ENCODE measurements around the gene TOR4A.

Gene TOR4A

GRCh38 chr9:137319011-137319738, 41.6 kb downstream of the TOR4A start:
- no peak for TF ChIP-seq FOXP2 (optimal IDR thresholded peaks at IDR 0.05; ENCODE audit: borderline replicate concordance, extremely low read depth, extremely low read length, insufficient read depth)
- TF ChIP-seq POLR2AphosphoS5 (IDR thresholded peaks at IDR 0.05; ENCODE audit: low read depth, low read length): no peak
- no peak for TF ChIP-seq SIN3A (IDR thresholded peaks at IDR 0.05; ENCODE audit: borderline replicate concordance, insufficient read depth, low read length)
- no peak for TF ChIP-seq TAF1 (IDR thresholded peaks at IDR 0.05; ENCODE audit: borderline replicate concordance, insufficient read depth, low read length)
- no peak for TF ChIP-seq REST (IDR thresholded peaks at IDR 0.05; ENCODE audit: insufficient read depth in 1 of 2, low read depth in 2 of 2, low read length in 2 of 2)

- TF ChIP-seq FOXP2 (optimal IDR thresholded peaks at IDR 0.05; ENCODE audit: borderline replicate concordance, extremely low read depth, extremely low read length, insufficient read depth): no peak
- no peak for TF ChIP-seq TAF1 (IDR thresholded peaks at IDR 0.05; ENCODE audit: borderline replicate concordance, insufficient read depth, low read length)
- no peak for TF ChIP-seq POLR2AphosphoS5 (IDR thresholded peaks at IDR 0.05; ENCODE audit: low read depth, low read length)
- no peak for TF ChIP-seq REST (IDR thresholded peaks at IDR 0.05; ENCODE audit: insufficient read depth in 1 of 2, low read depth in 2 of 2, low read length in 2 of 2)
- TF ChIP-seq SIN3A (IDR thresholded peaks at IDR 0.05; ENCODE audit: borderline replicate concordance, insufficient read depth, low read length): no peak
Measured at GRCh38 chr9:137319739-137320551, 42.4 kb downstream of the TOR4A start.

- no peak for TF ChIP-seq REST (IDR thresholded peaks at IDR 0.05; ENCODE audit: insufficient read depth in 1 of 2, low read depth in 2 of 2, low read length in 2 of 2)
- TF ChIP-seq TAF1 (IDR thresholded peaks at IDR 0.05; ENCODE audit: borderline replicate concordance, insufficient read depth, low read length): no peak
- no peak for TF ChIP-seq SIN3A (IDR thresholded peaks at IDR 0.05; ENCODE audit: borderline replicate concordance, insufficient read depth, low read length)
- no peak for TF ChIP-seq FOXP2 (optimal IDR thresholded peaks at IDR 0.05; ENCODE audit: borderline replicate concordance, extremely low read depth, extremely low read length, insufficient read depth)
- no peak for TF ChIP-seq POLR2AphosphoS5 (IDR thresholded peaks at IDR 0.05; ENCODE audit: low read depth, low read length)
Measured at GRCh38 chr9:137320555-137321384, 43.2 kb downstream of the TOR4A start.

- no peak for TF ChIP-seq TAF1 (IDR thresholded peaks at IDR 0.05; ENCODE audit: borderline replicate concordance, insufficient read depth, low read length)
- TF ChIP-seq SIN3A (IDR thresholded peaks at IDR 0.05; ENCODE audit: borderline replicate concordance, insufficient read depth, low read length): no peak
- TF ChIP-seq FOXP2 (optimal IDR thresholded peaks at IDR 0.05; ENCODE audit: borderline replicate concordance, extremely low read depth, extremely low read length, insufficient read depth): no peak
- no peak for TF ChIP-seq REST (IDR thresholded peaks at IDR 0.05; ENCODE audit: insufficient read depth in 1 of 2, low read depth in 2 of 2, low read length in 2 of 2)
Measured at GRCh38 chr9:137321726-137322361, 44.3 kb downstream of the TOR4A start.

Measured in PFSK-1 (cell line).